Measurements from ENCODE around the gene WDR4. TPM values are rescaled to one million over a fixed set of nuclear protein-coding genes. Genes with fewer than 3 reads are reported as not detected.

Gene WDR4
- total RNA-seq, 4 donors from 2014 or later, result 4.1 to 20.8 (median 17.2) TPM

DNA sequence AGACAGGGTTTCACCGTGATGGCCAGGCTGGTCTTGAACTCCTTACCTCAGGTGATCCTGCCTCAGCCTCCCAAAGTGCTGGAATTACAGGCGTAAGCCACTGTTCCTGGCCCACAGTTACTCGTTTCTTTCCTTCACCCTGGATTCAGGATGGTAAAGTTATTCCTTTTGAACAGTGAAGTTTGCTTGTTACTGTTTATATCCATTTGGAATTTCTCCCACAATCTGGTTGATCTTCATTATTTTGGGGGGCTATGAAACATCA lies 43.0 kb downstream of the WDR4 start:
- 73 to 85% methylated on average over 3 of the region's 3 CpGs for WGBS, 2 donors
- peaks cover 0 to 4% (median 0%) of the 10 kb centered on the region in 3 donors for H3K4me1 ChIP-seq
- peaks cover 0 to 11% (median 0%) of the 10 kb centered on the region in 4 donors for H3K27me3 ChIP-seq
- H3K36me3 ChIP-seq, result peaks cover 0 to 29% (median 7%) of the 10 kb centered on the region in 3 donors
- DNase-seq, result no peak
- no peaks in the 10 kb centered on the region for H3K9me3 ChIP-seq
- TF ChIP-seq, protein P1, sequence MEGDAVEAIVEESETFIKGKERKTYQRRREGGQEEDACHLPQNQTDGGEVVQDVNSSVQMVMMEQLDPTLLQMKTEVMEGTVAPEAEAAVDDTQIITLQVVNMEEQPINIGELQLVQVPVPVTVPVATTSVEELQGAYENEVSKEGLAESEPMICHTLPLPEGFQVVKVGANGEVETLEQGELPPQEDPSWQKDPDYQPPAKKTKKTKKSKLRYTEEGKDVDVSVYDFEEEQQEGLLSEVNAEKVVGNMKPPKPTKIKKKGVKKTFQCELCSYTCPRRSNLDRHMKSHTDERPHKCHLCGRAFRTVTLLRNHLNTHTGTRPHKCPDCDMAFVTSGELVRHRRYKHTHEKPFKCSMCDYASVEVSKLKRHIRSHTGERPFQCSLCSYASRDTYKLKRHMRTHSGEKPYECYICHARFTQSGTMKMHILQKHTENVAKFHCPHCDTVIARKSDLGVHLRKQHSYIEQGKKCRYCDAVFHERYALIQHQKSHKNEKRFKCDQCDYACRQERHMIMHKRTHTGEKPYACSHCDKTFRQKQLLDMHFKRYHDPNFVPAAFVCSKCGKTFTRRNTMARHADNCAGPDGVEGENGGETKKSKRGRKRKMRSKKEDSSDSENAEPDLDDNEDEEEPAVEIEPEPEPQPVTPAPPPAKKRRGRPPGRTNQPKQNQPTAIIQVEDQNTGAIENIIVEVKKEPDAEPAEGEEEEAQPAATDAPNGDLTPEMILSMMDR (IDR thresholded peaks at IDR 0.05), result no peak
- TF ChIP-seq POLR2A (IDR thresholded peaks at IDR 0.05), result no peak
- intact Hi-C loops (cut with DNase I), result loop anchor here (10.0 kb wide), 1 partner anchor 682 kb away; no protein-coding TSS in a partner anchor
- no peak overlapping the region for H3K4me3 ChIP-seq
- no peak overlapping the region for H3K27ac ChIP-seq

DNA sequence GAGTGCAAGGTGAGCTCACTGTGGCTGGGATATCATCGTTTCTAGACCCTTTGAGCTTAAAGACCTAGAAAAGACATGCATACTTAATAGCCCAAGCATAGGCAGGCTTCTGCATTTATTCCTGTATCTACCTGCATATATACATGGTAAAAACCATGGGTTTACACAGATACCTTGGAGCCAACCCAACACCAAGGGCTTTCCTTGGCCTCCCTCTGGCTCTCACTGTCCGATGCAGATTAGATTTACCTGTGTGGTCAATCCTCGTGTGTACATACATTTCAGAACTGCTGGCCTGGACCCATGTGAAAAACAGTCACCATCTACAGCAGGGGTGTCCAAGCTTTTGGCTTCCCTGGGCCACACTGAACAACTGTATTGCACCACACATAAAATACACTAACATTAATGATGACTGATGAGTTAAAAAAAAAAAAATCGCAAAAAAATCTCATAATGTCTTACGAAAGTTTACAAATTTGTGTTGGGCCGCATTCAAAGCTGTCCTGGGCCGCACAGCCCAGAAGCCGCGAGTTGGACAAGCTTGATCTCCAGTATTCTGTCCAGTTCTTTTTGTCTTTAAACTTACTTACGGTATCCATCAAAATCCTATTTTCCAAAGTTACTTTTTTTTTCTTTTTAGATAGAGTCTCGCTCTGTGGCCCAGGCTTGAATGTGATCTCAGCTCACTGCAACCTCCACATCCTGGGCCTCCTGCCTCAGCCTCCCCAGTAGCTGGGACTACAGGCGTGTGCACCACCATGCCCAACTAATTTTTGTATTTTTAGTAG lies 43.5 kb downstream of the WDR4 start:
- H3K4me3 ChIP-seq, result no peak overlapping the region
- no peak overlapping the region for H3K27ac ChIP-seq
- no peaks in the 10 kb centered on the region for H3K9me3 ChIP-seq
- TF ChIP-seq, protein P1 (IDR thresholded peaks at IDR 0.05), result no peak
- no peak for TF ChIP-seq POLR2A (IDR thresholded peaks at IDR 0.05)
- intact Hi-C loops (cut with DNase I), result loop anchor here (10.0 kb wide), 1 partner anchor 681 kb away; no protein-coding TSS in a partner anchor
- peaks cover 0 to 24% (median 7%) of the 10 kb centered on the region in 3 donors for H3K36me3 ChIP-seq
- WGBS, 2 donors, result 77 to 79% methylated on average over 12 of the region's 12 CpGs
- DNase-seq, result no peak
- H3K4me1 ChIP-seq, result peaks cover 0 to 4% (median 0%) of the 10 kb centered on the region in 3 donors
- H3K27me3 ChIP-seq, result peaks cover 0 to 16% (median 0%) of the 10 kb centered on the region in 4 donors

DNA sequence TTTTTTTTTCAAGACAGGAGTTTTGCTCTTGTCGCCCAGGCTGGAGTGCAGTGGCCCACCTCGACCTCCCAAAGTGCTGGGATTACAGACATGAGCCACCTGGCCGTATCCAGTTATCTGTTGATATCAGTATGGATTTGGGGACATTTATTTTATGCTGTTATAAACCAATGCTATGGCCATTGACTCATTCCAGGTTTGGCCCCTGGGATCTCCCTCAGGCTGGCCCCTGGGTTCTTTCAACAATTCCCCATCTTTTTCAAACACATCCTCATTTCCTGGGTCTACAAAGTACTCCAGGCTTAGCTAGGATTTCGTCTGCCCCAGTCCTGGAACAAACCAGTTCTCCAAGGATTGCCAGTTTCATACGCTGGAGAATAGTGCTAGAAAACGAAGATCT lies 44.1 kb downstream of the WDR4 start:
- Histone ChIP-seq H3K4me1 (peaks cover 0 to 4% (median 0%) of the 10 kb centered on the region in 3 donors), H3K27me3 (peaks cover 0 to 22% (median 0%) of the 10 kb centered on the region in 4 donors), H3K36me3 (peaks cover 0 to 18% (median 2%) of the 10 kb centered on the region in 3 donors), H3K4me3 (no peak overlapping the region), H3K27ac (no peak overlapping the region), H3K9me3 (no peaks in the 10 kb centered on the region)
- TF ChIP-seq, protein P1 (IDR thresholded peaks at IDR 0.05), result no peak
- no peak for TF ChIP-seq POLR2A (IDR thresholded peaks at IDR 0.05)
- DNase-seq, result no peak
- intact Hi-C loops (cut with DNase I), result loop anchor here (10.0 kb wide), 1 partner anchor 680 kb away; no protein-coding TSS in a partner anchor
- WGBS, 2 donors, result 69 to 79% methylated on average over 6 of the region's 6 CpGs

DNA sequence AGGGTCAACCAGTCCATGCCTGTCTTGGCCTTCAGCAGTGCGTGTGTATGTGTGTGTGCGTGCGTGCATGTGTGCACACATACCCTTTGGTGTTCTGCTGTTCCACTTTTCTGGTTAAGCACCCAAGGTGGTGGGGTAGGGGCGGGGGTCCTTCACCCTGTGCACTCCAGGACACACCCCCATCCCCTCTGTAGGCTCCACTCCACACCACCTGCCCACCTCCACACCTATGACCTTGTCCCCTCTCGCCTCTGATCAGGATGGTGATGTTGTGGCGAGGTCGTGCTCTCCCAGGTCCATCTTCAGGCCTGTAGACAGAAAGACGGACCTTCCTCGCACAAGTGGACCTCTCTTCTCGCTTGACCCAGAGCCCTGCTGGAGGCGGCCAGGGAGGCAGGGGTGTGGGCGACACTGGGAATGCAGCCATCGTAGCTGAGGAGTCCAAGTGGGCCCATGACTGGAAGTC lies 44.6 kb downstream of the WDR4 start:
- no peak for DNase-seq
- H3K4me3 ChIP-seq, result no peak overlapping the region
- H3K36me3 ChIP-seq, result peaks cover 0 to 14% (median 0%) of the 10 kb centered on the region in 3 donors
- no peaks in the 10 kb centered on the region for H3K9me3 ChIP-seq
- intact Hi-C loops (cut with DNase I), result loop anchor here (10.0 kb wide), 1 partner anchor 680 kb away; no protein-coding TSS in a partner anchor
- peaks cover 0 to 27% (median 0%) of the 10 kb centered on the region in 4 donors for H3K27me3 ChIP-seq
- 85 to 100% methylated on average over 4 to 10 of the region's 13 CpGs for WGBS, 2 donors
- no peak for TF ChIP-seq POLR2A (IDR thresholded peaks at IDR 0.05)
- TF ChIP-seq, protein P1 (IDR thresholded peaks at IDR 0.05), result no peak
- no peak overlapping the region for H3K27ac ChIP-seq
- H3K4me1 ChIP-seq, result peaks cover 0 to 4% (median 0%) of the 10 kb centered on the region in 3 donors
